Activated CD4-positive, alpha-beta T cell treated with anti-CD3 and anti-CD28 coated beads, Interleukin-2, Interleukin-4, amounts not matched to agents 100 ng/mL and 50 ng/mL, durations not matched to agents 16 hours and 8 hours (primary cell): ENCODE results near the gene HUWE1.
"Not testable (repeated sequence)": the region's sequence is repeated elsewhere in the genome, so short reads cannot be mapped to it uniquely, and the experiment has no call there.

Source experiments
- DNase-seq: peaks from one replicate; pipeline ENCODE4 v3.0.0-alpha.2; 2020; ENCODE audit warnings: low spot score

Gene HUWE1

GRCh38 chrX:53605004-53605403 is 81.5 kb downstream of the HUWE1 start:
- no peak for DNase-seq

GRCh38 chrX:53599781-53600396 is 86.6 kb downstream of the HUWE1 start:
- DNase-seq = no peak

- DNase-seq = no peak
Measured at GRCh38 chrX:53598169-53598568, 88.3 kb downstream of the HUWE1 start.

- DNase-seq = no peak
Measured at GRCh38 chrX:53595266-53595810, 91.2 kb downstream of the HUWE1 start.

- DNase-seq = no peak
Measured at GRCh38 chrX:53594354-53594753, 92.2 kb downstream of the HUWE1 start.

GRCh38 chrX:53587795-53588420 is 98.6 kb downstream of the HUWE1 start:
- DNase-seq = peak; percentile 17

GRCh38 chrX:53584891-53585290 is 101.6 kb downstream of the HUWE1 start:
- no peak for DNase-seq

- no peak for DNase-seq
Measured at GRCh38 chrX:53583571-53583970, 102.9 kb downstream of the HUWE1 start.

GRCh38 chrX:53580742-53581504 is 105.6 kb downstream of the HUWE1 start:
- DNase-seq = no peak

- DNase-seq = no peak
Measured at GRCh38 chrX:53571494-53571893, 115.0 kb downstream of the HUWE1 start.

GRCh38 chrX:53563324-53563723 is 123.2 kb downstream of the HUWE1 start:
- DNase-seq = no peak

- DNase-seq = no peak
Measured at GRCh38 chrX:53561912-53562311, 124.6 kb downstream of the HUWE1 start.

- DNase-seq = no peak
Measured at GRCh38 chrX:53558646-53559045, 127.9 kb downstream of the HUWE1 start.

- DNase-seq = no peak
Measured at GRCh38 chrX:53556868-53557267, 129.7 kb downstream of the HUWE1 start.

GRCh38 chrX:53550756-53551463 is 135.6 kb downstream of the HUWE1 start:
- no peak for DNase-seq

GRCh38 chrX:53547668-53548067 is 138.9 kb downstream of the HUWE1 start:
- no peak for DNase-seq

GRCh38 chrX:53544936-53545335 is 141.6 kb downstream of the HUWE1 start:
- no peak for DNase-seq

GRCh38 chrX:53538781-53539180 is 147.7 kb downstream of the HUWE1 start:
- no peak for DNase-seq

GRCh38 chrX:53531255-53531966 is 155.1 kb downstream of the HUWE1 start:
- not testable (repeated sequence) for DNase-seq

GRCh38 chrX:53526999-53527398 is 159.5 kb downstream of the HUWE1 start:
- no peak for DNase-seq

- DNase-seq = no peak
Measured at GRCh38 chrX:53511322-53511721, 175.2 kb downstream of the HUWE1 start.

GRCh38 chrX:53504035-53504434 is 182.5 kb downstream of the HUWE1 start:
- not testable (repeated sequence) for DNase-seq
